ENCODE results near the gene MRPS5.
A peak's percentile ranks its signal among the peaks of the same experiment; 100 is the strongest.
"Not testable (repeated sequence)": the region's sequence is repeated elsewhere in the genome, so short reads cannot be mapped to it uniquely, and the experiment has no call there.

The MRPS5 gene

GRCh38 chr2:95043300-95044093, 78.1 kb downstream of the MRPS5 start:
- peak; percentile 28 for DNase-seq

- DNase-seq: no peak
Measured at GRCh38 chr2:95042472-95043271, 78.9 kb downstream of the MRPS5 start.

GRCh38 chr2:95041824-95042442, 79.7 kb downstream of the MRPS5 start:
- DNase-seq: no peak

- DNase-seq: no peak
Measured at GRCh38 chr2:95041060-95041823, 80.4 kb downstream of the MRPS5 start.

- DNase-seq: no peak
Measured at GRCh38 chr2:95040426-95040825, 81.2 kb downstream of the MRPS5 start.

- DNase-seq: no peak
Measured at GRCh38 chr2:95039978-95040377, 81.6 kb downstream of the MRPS5 start.

- DNase-seq: no peak
Measured at GRCh38 chr2:95039363-95039762, 82.2 kb downstream of the MRPS5 start.

GRCh38 chr2:95038635-95039298, 82.8 kb downstream of the MRPS5 start:
- DNase-seq: no peak

- DNase-seq: not testable (repeated sequence)
Measured at GRCh38 chr2:95037841-95038585, 83.6 kb downstream of the MRPS5 start.

GRCh38 chr2:95037384-95037839, 84.2 kb downstream of the MRPS5 start:
- DNase-seq: no peak

GRCh38 chr2:95036596-95037383, 84.8 kb downstream of the MRPS5 start:
- no peak for DNase-seq

Measured in activated CD4-positive, alpha-beta T cell treated with anti-CD3 and anti-CD28 coated beads, Interleukin-10, Interleukin-2, amounts not matched to agents 100 ng/mL and 50 ng/mL, durations not matched to agents 16 hours and 8 hours (primary cell).